Measurements from ENCODE around the gene CLEC3B.

DNA sequence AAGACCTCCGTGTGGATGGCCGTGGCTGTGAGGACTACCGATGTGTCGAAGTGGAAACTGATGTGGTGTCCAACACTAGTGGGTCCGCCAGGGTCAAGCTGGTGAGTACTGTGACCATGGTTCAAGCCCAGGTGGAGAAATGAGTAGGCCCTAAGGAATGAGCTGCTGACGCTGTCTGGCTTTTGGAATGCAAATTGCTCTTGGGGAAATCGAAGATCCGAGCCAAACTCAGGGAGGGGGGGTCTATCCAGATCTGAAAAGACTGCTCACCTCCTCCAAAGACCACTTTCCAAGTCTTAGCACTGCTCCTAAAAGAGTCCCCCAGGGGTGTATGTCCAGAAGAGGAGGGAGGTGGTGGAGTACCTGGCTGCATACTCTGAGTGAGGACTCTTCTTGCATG, 37.0 kb upstream of the CLEC3B start:
- TF ChIP-seq, protein P1, sequence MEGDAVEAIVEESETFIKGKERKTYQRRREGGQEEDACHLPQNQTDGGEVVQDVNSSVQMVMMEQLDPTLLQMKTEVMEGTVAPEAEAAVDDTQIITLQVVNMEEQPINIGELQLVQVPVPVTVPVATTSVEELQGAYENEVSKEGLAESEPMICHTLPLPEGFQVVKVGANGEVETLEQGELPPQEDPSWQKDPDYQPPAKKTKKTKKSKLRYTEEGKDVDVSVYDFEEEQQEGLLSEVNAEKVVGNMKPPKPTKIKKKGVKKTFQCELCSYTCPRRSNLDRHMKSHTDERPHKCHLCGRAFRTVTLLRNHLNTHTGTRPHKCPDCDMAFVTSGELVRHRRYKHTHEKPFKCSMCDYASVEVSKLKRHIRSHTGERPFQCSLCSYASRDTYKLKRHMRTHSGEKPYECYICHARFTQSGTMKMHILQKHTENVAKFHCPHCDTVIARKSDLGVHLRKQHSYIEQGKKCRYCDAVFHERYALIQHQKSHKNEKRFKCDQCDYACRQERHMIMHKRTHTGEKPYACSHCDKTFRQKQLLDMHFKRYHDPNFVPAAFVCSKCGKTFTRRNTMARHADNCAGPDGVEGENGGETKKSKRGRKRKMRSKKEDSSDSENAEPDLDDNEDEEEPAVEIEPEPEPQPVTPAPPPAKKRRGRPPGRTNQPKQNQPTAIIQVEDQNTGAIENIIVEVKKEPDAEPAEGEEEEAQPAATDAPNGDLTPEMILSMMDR (IDR thresholded peaks at IDR 0.05) = no peak
- TF ChIP-seq EP300 (IDR thresholded peaks at IDR 0.05) = no peak
- TF ChIP-seq POLR2A (IDR thresholded peaks at IDR 0.05) = no peak
- no peak for TF ChIP-seq POLR2AphosphoS5 (IDR thresholded peaks at IDR 0.05)
